NCI-H1092 treated with DMSO at 0.1 percent for 48 hours (cell line): ENCODE data around the gene KIF18B.
"Not testable (repeated sequence)": the region's sequence is repeated elsewhere in the genome, so short reads cannot be mapped to it uniquely, and the experiment has no call there.

Source experiments
- DNase-seq: peaks from one replicate; lab custom pipeline; 2025; lab: John Stamatoyannopoulos, UW

KIF18B gene

DNA sequence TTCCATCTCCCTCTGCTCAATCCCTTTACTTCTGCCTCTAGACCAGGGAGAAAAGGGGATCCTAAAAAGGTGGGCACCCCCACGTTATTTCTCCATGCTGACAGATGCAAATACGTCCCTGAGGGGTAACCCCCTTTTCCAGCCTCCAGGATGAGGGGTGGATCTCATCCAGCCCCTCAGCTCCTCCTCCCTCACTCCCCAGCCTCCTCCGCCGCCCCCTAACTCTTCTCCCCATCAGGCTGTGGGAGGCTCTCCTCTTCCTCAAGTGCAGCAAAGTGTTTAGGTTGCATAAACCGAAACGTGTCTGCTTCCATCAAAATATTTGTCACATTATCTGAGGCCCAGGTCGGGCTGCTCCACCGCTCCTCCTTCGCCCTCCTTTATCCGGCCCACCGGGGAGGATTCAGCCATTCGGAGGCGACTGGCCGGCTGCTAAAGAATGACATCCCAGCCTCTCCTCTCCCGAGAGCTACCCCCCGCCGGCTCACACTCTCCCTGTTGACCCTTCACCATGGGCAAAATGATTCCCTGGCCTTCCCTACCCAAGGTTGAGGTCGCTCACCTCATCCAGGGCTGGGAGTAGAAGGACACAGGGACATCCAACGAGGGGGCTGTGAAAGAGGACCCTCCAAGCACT lies 21.7 kb upstream of the KIF18B start:
- no peak for DNase-seq

DNA sequence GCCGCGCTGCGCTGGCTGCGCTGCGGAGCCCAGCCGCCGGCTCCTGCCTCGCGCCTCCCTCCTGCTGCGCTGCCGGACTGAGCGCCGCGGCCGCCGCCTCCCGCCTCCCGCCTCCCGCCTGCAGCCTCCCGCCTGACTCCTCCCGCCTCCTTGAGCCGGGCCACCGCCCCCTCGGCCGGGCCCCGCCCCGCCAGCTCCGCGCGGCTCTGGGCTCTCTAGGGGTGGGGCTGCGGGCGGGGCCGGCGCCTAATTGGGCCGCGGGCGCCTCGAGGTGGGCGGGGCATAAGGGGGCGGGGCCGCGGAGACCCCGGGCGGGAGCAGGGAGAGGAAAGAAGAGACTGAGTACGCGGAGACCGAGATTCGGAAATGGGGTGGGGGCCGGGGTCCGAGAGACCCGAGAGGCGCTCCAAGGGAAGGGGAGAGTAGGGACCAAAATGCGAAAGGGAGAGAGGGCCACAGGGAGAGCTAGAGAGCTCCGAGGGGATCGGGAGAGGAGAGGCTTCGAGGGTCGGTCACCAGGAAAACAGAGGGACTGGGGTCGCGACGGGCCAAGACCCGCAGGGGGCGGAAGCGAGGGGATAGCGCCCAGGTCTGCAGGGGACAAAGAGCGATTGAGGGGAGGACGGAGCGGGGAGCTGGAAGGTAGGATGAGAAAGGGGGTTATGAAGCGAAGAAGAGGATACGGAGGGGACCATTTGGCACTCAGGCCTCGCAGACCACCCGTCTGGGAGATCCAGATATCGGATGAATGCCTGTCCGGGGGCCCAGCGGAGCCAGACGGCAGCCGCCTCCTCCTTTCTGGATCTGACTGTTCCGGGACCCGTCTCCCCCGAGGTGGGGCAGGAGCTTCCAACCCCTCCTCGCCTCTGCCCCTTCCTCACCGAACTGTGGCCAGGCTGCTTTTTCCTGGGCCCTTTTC lies 20.9 kb upstream of the KIF18B start, which contains the start of gene C1QL1:
Gene C1QL1, minus strand, starts transcription at position 79 of the 919 bp plus-strand sequence. CDS start 255 bp downstream, outside the sequence.
- DNase-seq = peak; percentile 89

DNA sequence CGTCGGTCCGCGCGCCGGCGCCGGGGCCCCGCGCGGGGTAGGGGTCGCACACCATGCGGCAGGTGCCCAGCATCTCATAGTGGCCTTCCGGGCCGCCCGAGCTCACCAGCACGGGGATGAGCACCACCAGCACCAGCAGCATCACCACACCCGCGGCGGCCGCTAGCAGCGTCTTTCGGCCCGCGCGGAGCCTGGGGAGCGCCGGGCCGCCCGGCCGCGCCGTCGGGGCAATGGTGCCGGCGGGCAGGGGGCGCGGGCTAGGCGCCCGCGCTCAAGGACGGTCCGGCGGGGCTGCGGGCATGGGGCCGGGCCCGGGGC lies 20.3 kb upstream of the KIF18B start:
- no peak for DNase-seq

DNA sequence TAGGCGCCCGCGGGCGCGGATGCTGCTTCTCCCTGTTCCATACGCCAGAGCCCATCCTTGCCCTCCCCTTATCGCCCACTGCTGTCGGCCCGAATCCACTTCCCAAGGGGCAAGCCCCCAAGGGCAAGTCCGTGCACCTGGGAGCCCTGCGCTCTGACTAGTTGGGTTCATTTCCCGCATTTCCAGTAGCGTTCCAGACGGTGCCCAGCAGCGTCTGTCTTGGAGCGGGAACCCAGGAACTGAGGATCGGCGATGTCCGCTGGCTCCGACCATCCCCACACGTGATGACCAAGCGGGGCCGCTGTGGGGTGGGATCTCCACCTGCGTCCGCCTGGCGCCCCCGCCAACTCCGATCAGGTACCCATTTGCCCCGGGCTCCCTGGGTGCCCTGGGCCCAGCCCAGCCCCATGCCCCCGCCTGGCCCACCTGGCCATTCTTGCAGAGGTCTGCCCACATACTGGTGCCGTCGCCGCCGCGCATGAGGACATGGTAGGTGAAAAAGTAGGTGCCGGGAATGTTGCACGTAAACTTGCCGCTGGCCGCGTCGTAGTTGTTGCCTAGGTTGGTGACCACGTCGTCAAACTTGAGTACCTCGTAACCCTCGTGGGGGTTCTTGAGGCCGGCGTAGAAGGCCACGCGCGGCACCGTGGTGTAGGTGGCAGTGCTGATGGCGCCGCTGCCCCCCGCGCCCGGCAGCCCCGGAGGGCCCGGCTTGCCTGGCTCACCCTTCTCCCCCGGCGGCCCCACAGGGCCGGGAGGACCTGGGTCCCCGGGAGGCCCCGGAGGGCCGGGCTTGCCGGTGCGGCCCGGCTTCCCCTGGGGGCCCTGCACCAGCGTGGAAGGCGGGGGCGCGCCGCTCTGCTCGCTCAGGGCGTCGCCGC lies 19.7 kb upstream of the KIF18B start:
- peak; percentile 33 for DNase-seq

DNA sequence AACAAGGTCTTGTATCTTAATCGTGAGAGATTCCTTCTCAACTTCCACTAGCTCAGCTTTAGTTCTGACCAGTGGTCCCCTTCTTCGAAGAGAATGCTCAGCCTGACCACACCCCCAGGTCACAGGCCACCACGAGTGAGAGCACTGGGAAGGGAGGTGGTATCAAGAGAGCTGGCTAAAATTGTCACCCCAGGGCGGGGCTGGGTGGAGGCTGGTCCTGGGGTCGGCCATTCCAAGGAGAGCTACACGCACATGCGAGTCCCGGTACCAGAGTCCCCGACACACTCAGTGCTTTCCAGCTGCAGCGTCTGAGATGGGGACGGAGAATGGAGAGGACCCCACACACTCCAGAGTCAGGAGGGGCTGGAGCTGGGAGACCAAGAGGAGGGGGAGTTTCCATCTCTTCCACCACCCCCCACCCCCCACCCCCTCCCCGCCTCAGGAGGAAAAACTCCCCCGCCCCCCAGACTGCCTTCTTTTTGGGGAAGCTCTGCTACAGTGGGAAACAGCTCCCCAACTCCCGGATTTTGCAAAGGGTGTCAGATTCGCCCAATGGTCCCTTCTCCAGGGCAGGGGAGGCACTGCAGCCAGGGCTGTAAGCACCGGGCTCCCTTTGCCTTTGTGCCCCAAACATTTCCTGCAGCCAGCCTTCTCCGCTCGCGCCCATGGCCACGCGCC lies 18.9 kb upstream of the KIF18B start:
- no peak for DNase-seq

DNA sequence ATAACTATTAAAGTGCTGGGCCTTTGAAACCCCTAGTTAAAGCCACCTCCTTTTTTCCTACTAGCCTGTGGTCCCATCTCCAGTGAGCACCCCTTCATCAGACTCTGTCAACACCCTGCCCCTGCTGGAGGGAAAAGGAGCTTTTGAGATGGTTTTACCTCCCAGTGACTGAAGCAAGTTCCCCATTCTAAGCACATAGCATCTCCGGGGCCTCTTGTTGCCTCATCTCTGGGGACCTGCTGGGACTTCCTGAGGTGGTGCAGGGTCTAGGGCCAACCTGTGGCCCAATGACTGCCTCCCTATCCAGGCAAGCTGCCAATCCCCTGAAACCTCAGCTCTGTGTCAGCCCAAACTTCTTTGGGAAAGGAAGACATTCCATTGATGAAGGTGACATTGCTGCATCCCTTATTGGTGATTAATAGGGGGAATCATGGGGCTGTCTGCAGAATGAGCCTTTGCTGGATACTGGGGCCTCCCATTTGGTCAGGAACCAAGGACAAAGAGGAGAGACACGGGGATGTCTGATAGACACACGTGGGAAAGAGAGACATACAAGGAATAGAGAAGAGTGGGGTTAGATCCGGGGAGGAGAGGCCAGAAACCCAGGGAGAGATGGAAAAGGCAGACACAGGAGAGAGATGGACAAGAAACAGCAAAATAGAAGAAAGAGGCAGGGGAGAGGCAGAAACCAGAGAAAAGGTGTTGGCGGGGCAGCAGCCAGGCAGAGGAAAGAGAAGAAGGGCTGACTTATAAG lies 18.1 kb upstream of the KIF18B start:
- no peak for DNase-seq

DNA sequence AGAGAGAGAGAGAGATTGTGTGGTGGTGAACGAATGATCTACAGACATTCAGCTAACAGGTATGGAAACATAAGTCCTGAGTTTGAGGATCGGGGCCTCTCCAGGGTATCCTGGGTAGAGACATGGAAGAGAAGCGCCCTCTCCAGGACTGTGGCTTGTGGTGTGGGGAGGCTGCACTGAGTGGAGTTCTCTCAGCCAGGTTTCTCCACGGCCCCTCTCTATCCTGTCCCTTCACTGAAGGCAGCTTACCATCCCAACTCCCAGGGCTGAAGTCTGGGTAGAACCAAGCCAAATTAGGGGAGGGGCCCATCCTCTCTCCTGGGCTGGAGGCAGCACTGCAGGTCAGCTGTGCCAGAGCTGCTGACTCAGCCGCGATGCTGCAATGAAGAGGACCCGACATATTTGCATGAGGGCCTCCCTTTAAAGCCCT lies 14.4 kb upstream of the KIF18B start:
- DNase-seq = no peak

DNA sequence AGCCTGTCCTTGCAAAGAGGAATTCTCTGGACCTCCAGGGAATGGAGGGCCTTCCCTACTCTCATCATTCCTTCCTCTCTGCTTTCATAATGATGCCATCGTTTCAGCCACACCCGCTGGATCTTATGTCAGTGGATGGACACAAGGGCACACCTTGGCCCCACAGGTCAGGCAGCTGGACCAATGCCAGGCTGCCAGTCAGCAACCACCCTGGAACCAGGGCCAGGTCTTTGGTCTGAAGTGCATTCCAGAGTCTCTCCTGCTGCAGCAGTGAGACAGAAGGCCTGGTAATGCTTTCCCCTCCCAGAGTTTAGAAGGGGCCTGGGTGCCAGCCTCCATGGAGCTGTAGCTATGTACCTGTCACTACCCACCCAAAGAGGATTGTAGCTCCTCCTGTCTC lies 13.1 kb upstream of the KIF18B start:
- no peak for DNase-seq

DNA sequence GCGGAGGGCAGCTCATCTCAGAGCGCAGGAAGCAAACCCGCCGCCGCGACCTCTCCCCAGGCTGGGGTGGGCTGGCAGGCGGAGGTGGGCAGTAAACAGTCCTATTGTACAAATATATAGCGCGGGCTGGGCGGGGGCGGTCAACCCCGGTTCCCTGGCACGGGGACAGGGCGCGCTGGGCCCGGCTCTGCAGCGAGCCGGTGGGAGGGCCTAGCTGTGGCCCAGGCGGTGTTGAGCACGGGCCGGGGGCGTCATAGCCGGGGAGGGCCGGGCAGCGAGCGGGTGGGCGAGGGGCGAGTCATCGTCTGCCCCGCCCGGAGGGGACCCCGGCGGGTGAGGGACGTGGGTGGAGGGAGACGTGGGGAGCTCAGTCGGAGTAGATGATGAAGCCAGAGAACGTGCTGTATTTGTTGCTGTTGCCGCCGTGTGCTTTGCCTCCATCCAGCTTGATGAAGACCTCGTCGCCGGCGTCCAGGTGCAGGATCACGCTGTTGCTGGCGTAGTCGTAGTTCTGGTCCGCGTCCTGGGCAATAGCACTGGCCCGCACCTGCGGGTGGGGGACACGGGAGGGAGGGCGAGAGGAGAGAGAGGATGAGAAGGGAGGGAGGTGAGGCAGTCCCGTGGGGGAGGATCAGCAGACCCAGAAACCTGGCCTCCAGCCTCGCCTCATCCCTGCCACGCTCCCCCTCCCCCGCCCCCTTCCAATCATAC lies 12.4 kb upstream of the KIF18B start:
- DNase-seq = no peak

DNA sequence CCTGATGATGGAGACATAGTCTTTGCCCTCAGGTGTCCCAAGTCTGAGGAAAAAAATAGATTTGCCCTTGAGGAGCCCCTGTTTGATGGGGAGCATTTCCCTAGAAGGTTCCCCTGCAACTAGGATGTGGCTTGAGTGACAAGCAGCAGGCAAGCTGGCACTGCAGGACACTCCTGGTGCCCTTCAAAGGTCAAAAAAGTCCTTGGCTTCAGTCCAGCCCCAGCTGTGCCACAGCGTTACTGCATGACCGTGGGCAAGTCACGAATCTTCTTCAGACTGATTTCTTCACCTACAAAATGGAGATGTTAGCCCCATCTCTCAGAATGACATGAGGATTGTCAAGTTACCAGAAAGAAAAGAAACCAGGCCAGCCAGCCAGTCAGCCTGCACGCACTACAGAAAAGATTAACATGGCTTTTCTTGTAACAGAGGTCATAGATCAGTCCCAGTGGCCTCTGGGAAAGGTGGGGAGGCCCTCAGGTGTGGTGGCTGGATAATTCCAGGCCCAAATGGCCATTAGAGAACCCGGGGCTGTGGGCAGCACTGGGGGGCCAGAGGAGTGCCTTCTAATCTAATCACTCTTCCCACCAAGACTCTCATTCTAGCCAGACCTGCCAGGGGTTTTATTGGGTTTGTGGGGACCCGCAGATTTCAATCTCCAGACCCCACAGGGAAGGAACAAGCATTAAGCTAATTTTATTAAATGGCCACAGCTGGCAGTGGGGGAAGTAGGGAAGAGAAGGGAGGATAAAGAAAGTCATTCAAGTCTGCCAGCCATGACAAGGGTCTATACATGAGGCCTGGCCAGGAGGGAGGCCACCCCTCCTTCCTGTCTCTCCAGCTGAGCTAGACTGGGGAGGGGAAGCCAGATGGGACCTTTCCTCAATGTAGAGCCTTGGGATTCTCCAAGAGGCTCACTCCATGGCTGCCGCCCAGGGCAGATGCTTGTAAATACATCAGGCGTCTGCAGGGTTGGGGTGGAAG lies 9.7 kb upstream of the KIF18B start:
- DNase-seq = no peak

DNA sequence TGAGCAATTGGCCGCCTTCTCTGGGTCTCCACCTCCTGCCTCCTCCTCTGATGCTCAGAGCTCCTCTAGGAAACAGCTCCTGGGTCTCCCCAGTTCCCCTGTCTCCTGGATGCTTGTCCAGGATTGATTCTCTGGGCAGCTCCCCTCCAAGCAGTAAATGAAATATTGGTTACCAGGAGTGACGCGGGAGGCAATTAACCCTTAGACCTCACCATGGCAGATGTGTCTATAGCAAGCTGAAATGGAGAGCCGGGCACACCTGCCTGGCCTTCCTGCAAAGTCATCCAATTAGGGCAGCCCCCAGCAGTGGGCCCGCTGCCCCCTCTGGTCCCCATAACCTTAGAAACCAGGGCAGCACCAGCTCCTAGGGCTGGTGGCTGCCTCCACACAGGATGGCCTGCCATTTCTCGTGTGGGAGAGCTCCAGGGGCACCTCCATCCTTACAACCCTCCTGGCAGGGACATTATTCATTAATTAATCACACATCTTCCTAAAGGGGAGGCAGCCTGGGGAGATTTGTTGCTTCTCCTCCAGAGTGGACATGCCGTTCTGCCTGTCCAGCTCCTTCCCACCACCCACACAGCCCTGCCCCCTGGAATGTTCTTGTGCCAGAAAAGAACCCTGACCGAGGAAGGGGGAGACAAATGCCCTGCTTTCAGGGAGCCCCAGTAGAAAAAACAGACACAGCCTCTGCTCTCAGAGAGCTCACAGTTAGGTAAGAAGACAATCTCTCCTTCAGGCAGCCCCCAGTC lies 8.3 kb upstream of the KIF18B start:
- DNase-seq = no peak

DNA sequence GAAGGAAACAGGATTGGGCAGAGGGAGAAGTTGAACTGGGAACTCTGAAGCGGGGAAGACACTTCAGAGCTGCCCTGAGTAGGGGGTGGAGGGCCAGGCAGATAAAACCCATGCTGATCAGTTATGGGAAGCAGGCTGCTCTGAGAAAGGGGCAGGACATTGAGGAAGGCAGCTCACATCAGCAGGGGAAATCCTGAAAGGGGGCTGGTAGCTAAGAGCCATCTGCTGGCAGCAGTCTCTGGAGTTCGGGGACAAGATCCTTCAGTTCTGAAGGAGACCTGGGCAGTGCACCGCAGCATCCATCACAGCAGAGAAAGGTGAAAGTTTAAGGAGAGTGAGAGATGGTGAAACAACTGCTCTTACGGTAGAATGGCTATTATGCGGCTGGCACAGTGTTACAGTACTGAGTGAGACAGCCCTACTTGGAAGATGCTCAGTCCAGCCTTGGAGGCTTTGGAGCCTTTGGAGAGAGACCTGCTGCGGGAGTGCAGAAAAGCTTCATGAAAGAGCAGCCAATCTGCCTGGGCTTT lies 5.4 kb upstream of the KIF18B start:
- no peak for DNase-seq

DNA sequence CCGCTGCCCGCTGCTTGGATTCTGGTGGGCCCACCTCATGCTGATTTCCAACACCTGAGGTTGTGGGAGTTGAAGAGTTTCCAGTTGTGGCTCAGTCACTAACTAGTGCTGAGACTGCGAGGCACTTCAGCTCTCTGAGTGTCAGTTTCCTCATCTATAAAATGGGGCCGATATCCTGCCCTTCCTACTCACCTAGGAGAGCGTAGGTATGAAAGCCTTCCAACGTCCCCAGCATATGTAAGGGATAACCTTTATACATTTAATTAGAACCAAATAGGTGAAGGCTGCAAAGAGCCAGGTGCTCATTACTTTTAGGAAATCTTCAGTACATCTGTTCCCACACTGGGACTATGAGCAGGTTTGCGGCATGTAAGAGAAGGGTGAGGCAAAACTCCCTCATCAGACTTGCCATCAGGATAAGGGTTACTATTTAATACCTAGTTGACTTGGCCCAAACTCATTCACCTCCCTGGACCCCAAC lies 782 bp upstream of the KIF18B start:
- no peak for DNase-seq

DNA sequence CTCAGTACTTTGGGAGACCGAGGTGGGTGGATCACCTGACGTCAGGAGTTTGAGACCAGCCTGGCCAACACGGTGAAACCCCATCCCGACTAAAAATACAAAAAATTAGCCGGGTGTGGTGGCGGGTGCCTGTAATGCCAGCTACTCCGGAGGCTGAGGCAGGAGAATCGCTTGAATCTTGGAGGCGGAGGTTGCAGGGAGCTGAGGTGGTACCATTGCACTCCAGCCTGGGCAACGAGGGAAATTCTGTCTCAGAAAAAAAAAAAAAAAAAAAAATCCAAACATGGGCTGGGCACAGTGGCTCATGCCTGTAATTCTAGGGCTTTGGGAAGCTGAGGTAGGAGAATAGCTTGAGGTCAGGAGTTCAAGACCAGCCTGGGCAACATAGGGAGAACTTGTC lies 1.9 kb downstream of the KIF18B start:
- not testable (repeated sequence) for DNase-seq

DNA sequence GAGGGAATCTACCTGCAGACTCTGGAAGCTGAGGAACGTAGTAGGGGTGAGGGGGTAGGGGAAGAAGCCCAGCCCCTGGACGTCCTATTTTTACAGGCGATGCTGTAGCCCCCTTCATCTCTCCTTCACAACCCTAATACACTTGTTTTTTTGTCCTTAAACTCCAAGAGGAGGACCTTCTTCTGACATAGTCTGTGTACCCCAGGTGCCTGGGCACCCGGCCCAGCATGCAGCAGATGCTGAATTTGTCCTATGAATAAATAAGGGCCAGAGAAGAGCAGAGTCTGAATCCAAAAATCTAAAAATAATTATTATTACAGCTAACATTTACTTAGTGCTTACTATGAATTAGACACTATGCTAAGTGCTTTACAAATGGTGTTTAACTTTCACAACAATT lies 5.1 kb downstream of the KIF18B start:
- no peak for DNase-seq

DNA sequence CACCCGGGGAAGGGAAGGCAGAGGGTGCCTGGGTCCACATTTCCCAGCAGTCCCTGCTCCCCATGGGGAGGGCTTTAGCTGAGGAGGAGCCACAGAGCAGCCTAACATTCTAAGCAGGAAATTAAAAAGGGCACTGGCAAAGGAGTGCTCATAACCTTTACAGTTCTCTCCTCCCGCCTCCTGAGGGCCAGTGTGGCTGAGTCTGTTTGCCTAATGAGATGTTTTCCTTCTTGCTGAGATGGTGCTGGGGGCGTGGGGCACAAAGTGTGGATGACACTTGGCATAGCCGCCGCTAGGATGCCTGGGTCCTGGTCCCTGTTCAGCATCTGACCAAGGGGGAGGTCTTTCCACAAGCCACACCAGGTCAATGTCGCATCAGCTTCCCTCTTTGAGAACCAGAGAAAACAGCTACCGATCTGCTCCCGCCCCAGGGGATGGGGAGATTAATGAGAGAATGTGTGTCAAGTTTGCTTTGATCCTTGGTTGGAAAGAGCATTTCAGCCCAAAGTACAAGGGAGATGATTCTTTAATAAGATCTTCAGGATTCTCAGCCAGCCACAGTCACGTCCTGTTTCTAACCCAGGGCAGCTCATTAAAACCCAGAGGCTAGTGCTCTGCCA lies 5.8 kb downstream of the KIF18B start:
- DNase-seq = no peak

DNA sequence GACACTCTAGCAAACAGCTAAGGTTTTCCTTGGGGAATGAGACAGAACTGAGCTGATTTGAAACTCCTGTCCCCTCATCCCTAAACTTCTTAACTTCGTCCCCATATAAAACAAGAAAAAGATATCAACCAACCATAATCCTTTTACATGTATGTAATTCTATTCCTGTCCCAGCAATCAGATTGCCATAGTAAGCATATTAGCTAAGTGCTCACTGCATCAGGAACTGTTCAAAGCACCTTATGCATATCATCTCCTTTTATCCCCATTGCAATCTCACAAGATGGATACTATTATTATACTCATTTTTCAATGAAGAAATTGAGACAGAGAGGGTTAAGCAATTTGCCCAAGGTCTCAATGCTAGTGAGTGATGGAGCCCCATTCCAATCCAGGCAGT lies 6.8 kb downstream of the KIF18B start:
- no peak for DNase-seq

DNA sequence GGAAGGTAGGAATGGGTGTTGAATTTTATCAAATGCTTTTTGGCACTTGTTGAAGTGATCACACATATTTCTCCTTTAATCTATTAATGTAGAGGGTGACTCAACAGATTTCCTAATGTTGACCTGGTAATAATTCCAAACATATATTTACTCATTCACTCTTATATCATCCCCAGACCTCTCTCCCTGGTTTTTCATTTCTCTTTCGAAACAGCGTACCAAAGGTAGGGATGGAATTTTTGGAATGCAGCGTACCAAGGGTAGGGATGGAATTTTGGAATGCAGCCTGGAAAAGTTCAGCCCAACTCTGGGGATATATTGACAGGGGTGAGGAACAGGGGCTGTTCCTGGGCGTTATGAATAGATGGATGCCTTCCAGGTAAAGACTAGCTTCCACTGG lies 7.3 kb downstream of the KIF18B start:
- DNase-seq = no peak
